HG02943 (cell line): ENCODE data around the gene SANBR.
"Not testable (repeated sequence)": the region's sequence is repeated elsewhere in the genome, so short reads cannot be mapped to it uniquely, and the experiment has no call there.

Source experiments
- ATAC-seq: cut with Tn5 transposase; IDR thresholded peaks from one replicate; pipeline ENCODE4 v1.9.1; 2021; ENCODE audit warnings: mild to moderate bottlenecking, low read depth, moderate library complexity; ENCODE audit not compliant: unreplicated experiment

The SANBR gene

DNA sequence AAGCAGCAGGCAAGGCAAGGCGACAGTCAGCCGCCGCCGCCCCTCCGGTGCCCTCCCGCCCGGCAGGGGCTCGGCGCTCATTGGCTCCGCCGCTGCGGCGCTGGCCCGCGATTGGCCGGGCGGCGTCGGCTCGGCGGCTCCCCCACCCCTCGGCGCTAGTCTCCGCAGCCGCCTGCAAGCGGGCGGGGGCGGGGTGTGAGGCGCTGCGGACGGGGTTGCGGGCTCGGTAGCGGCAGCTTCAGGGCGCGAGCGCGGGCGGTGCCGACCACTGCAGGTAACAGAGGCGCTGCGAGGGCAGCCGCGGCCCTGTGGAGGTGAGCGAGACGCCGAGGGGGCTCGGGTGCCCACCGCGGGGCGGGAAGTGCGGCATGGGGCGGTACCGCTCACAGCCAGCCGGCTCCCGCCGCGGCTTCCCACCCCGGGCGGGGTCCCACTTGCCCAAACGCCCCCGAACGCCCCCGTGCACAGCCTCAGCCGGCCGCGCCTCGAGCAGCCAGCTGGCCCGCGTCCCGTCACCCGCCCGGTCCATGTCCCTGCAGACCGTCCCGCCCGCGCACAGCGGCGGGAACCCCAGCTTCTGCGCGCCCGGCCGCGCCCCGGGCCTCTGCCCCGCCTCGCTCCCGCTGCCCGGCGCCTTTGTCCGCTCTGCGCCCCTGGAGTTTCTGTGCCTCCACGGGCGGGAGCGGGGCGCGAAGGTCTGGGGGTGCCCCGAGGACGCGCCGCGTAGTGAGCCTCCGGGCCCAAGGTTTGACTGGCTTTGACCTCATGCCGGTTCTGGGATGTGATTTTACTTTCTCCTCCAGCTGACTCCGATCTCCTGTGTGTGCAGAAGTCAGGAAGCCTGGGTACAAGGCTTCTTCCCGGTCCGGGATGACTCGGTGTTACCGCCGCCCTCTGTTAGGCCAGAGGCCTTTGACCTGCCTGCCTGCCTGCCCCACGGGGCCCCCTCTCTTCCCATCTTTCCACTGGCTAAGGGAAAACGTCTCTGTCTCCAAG lies at the start of gene SANBR:
TSS of gene SANBR (plus strand) at position 158 of the 996 bp plus-strand sequence. CDS start 4,480 bp downstream, outside the sequence.
- ATAC-seq: peak; percentile 92

DNA sequence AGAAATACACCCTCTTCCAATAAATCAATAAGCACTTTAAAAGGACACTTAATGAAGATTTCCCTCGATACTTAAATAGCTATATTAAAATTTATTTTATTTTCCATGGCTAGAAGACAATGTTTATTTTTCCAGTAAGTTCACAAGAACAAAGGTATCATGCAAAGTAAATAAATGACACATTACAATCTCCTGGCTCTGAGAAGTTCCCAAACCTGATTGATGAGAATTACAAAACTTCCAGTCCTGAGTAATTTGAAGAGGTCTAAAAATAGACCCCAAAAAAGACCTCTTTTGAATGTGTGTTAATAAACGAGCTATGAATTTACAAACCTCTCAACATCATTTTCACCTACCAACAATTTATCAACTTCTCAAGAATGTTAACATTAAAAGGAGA lies 49.7 kb upstream of the SANBR start:
- ATAC-seq: no peak

DNA sequence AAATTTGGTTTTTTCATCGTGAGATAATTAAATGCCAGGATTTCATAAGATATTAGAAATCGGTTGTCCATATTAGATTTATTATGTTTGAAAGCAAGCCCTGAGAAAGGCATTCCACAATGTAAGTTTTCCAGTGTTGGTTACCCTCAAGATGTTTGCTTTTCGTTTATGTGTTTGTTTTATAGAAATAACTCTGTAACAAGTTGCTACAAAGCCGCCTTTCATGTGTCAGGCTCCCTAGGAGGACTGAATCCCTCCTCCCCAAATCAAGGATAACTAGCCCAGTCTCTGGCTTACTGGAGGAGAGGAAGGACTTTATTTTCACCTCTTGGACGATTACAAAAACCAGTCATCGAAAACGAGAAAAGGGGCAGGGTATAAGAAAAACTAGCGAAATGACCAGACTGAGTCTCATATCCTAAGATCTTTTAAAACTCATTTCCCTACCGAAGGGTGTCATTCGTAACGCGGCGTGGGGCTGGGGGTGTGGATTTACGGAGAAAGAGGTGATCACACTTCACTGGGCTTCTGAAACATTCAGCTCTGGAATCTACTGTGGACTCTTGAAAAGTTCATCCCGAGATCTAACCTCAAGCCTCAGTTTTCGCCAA lies 49.2 kb upstream of the SANBR start:
- ATAC-seq: peak; percentile 12

DNA sequence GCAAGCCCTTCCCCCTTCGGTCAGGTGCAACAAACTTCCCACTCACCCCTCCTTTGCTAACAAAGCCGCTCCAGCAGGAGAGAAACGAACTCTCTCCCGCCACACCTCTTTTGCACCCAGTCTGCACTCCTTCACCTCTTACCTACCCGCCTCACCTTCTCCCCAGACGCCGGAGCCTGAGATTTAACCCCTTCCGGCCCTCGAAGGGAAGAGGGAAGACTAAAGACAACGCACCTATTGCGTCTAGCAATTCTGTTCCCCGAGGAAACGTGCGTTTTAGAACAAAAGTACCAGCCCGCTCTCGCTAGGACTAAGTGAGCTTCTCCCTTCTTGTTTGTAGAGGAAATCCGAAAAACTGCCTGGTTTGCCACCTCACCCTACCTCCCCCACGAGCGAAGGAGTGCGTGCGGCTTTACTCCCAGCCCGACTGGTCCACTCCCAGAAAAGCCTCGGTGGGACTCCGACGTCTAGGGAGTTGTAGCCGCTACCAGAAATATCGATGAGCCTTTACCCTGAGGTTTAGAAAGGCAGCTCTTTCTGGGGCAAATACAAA lies 48.6 kb upstream of the SANBR start:
- peak; percentile 62 for ATAC-seq

DNA sequence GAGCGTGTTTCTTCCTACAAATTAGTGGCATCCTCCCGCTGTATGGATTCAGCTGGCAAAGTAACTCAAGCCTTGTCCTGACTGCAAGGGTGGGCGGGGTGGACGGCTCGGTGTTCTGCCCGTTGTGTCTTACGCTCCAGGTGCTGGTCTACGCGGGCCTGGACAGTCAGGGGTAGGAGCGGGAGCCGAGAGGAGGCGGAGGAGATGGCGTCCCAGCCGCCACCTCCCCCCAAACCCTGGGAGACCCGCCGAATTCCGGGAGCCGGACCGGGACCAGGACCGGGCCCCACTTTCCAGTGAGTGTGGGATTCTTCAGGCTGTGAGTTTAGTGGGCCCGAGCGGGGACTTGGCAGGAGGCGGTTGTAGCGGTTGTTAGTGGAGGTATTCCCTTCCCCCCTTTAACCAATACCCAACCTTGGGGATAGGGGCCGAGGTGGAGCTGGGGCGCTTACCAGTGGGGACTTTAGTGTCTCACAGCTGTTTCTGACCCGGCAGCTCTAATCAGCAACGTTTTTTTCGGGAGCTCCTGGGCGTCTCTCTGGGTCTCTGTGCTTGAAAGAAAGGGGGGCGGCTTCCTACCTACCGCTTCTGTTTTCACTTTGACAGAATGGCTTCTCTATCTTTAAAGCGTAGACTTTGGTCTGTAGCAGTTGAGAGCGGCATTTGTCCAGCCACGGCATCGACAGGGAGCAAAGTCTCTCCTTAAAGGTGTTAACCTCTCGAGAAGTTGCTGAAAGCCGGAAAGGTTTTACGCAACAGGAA lies 47.9 kb upstream of the SANBR start, which contains the start of the genes PEX13 and PUS10:
TSS of gene PEX13 (plus strand) at position 165 of the 762 bp plus-strand sequence. CDS start at position 205, 40 bp downstream.
TSS of gene PUS10 (minus strand) at position 700 of the 762 bp plus-strand sequence. CDS start 6,365 bp downstream, outside the sequence.
- peak; percentile 83 for ATAC-seq

DNA sequence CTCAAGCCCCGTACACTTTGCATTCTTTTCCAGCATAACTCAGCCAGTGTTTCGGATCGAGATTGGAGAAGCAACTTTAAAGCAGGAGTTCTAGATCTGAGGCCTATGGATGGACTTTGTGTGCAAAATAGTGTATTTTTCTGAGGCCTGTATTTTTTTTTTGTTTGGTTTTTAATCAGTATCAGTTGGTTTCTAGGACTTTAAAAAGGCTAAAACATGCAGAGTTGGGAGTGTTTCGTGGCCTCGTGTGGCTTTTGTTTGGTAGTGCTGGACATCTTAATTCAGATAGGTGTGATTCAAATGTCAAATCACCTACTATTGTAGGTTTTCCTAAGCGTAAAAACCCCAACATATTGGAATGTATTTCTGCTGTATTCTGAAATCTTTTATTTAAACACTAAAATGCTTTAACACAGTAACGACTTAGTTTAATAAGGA lies 47.3 kb upstream of the SANBR start:
- no peak for ATAC-seq

DNA sequence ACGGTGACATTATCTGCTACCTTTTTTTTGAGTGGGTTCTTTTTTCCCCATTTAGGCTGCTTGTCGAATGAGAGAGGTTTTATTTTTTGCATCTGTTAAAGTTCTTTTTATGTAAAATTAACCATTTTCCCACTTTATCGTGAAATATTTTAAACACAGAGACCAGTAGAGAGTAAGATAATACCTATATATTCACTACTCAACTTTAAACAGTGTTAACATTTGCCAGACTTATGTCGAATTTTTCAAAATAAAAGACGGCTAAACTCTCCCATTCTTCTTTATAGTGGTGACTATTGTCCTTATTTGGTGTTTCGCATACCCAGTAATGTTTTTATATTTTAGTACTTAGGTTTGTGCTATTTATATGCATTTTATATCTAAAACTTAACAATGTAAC lies 46.9 kb upstream of the SANBR start:
- no peak for ATAC-seq

DNA sequence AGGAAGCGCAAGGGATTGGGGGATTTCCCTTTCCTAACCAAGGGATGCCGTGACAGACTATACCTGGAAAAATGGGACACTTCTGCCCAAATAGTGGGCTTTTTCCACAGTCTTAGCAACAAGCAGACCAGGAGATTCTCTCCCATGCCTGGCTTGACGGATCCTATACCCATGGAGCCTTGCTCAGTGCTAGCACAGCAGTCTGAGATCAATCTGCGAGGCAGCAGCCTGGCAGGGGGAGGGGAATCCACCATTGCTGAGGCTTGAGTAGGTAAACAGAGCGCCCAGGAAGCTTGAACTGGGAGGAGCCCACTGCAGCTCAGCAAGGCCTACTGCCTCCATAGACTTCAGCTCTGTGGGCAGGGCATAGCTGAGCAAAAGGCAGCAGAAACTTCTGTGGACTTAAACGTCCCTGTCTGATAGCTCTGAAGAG lies 44.4 kb upstream of the SANBR start:
- ATAC-seq: no peak

DNA sequence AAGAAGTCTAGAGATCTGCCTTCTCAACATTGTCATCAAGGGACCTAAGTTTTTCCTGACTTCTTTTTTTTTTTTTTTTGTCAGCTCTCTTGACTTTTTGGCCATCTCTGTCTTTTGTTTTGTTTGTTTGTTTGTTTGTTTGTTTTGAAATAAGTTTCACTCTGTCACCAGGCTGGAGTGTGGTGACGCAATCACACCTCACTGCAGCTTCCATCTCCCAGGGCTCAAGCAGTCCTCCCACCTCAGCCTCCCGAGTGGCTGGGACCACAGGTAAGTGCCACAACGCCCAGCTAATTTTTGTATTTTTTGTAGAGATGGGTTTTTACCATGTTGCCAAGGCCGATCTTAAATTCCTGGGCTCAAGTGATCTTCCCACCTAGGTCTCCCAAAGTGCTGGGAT lies 42.0 kb upstream of the SANBR start:
- no peak for ATAC-seq

DNA sequence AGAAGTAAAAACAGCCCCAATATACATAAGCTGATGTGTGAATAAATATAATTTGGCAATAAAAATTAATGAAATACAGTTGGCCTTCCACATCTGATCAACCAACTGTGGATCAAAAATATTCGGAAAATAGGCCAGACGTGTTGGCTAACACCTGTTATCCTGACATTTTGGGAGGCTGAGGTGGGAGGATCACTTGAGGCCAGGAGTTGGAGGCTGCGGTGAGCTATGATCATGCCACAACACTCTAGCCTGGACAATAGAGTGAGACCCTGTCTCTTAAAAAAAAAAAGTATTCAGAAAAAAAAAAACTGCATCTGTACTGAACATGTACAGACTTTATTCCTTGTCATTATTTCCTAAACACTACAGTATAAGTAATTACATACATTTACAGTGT lies 36.1 kb upstream of the SANBR start:
- ATAC-seq: no peak

DNA sequence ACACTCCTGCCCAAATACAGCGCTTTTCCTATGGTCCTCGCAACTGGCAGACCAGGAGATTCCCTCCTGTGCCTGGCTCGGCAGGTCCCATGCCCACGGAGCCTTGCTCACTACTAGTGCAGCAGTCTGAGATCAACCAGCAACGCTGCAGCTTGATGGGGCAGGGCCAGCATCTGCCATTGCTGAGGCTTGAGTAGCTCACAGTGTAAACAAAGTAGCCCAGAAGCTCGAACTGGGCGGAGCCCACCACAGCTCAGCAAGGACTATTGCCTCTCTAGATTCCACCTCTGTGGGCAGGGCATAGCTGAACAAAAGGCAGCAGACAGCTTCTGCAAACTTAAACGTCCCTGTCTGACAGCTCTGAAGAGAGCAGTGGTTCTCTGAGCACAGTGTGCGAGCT lies 31.1 kb upstream of the SANBR start:
- ATAC-seq: not testable (repeated sequence)

DNA sequence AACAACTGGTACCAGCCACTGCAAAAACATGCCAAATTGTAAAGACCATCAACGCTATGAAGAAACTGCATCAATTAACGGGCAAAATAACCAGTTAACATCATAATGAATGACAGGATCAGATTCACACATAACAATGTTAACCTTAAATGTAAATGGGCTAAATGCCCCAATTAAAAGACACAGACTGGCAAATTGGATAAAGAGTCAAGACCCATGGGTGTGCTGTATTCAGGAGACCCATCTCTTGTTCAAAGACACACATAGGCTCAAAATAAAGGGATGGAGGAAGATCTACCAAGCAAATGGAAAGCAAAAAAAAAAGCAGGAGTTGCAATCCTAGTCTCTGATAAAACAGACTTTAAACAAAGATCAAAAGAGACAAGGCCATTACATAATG lies 29.0 kb upstream of the SANBR start:
- ATAC-seq: not testable (repeated sequence)

DNA sequence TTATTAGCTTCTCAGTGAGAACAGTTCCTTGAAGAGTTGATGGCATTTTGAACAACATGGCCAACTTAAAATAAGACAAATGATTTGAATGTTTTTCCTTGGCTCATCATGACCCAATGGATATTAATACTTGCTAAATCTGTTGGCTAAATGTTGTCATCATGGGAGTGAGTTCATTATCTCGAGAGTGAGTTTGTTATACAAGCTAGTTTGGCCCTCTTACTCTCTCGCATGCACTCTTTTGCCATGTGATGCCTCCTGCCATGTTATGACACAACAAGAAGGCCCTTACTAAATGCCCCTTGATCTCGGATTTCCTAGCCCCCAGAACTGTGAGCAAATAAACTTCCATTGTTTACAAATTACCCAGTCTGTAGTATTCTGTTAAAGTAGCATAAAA lies 22.9 kb upstream of the SANBR start:
- no peak for ATAC-seq

DNA sequence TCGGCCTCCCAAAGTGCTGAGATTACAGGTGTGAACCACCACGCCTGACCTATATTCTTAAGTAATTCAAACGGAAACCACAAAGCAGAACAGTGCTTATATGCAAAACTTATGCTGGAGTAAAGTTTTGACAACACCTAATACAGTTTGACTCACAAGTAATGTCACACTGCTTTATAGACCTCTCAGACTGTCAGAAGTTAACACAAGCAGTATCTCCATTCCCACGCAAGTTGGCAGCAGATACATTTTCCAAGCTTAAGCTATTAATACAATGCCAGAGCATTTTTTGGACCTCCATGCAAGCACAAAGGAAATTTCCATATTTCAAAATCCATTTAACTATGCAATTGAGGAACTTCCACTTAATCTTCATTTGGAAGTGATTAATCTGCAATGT lies 21.0 kb upstream of the SANBR start:
- no peak for ATAC-seq

DNA sequence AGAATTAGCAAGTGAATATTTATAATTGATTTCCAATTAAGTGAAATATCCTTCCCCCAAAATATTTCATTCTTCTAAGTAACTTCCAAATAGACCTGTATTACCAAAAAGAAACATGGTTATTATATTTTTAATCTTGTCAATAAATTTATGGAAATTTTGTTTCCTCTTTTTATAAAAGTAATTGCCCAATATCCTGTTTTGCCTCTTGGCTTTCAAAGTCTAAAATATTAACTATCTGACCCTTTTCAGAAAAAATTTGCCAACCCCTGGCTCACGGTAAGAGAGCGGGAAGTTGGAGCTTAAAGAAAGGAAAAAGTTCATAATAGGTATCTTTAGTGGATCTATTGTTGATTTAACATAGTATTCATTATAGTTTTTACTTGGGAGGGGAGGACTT lies 20.4 kb upstream of the SANBR start:
- no peak for ATAC-seq

DNA sequence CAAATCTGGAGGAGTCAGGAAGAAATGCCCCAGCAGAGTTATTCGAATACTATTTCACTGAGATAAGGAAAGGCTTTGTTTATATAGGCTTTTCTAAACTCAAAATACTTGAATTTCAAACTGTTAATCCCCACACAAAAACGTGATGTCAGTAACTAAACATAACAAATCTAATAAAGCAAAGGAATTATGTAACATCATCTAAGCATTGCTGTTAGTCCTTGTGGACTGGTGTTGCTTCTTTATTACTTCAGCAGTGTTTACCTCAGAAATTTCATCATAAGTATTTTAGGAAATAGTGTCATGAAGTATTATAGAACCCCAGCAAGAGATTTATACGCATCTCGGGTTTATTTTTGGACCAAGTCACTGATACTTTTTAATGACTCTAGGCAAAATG lies 19.7 kb upstream of the SANBR start:
- ATAC-seq: no peak

DNA sequence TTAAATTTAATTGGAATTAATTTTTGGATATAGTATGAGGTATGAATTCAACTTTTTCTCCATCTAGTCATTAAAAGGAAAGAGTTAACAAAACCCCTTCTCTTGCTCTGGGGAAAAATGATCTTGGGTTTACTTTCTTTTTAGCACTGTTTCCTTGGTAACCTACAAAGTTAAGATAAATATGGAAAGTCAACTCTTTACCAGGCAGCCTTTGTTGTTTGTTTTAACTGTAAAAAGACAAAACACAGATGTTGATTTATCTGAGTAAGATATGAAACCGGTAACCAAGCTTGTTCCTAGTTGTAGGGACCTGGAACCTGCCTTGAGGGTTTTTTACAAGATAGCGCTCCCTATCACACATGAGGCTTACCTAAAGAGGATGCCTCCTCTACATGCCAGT lies 10.1 kb upstream of the SANBR start:
- ATAC-seq: no peak

DNA sequence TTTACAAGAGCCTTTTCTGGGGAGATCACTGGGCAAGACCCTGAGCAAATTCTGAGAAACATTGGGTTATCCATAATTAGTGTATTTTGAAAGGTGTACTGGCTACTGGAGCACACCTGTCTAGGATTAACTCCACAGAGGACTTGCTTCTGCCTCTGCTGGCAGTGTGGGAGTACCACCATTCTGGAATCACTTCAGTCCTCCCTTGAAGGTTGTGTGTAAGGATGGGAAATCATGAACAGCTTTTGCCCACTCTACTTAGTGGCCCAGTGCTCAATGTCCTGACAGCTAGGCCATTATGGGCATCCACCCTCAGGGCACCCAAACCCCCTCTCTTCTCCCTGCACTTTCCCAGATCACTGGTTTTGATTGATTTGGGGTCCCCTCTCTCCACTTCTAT lies 8.1 kb upstream of the SANBR start:
- no peak for ATAC-seq

DNA sequence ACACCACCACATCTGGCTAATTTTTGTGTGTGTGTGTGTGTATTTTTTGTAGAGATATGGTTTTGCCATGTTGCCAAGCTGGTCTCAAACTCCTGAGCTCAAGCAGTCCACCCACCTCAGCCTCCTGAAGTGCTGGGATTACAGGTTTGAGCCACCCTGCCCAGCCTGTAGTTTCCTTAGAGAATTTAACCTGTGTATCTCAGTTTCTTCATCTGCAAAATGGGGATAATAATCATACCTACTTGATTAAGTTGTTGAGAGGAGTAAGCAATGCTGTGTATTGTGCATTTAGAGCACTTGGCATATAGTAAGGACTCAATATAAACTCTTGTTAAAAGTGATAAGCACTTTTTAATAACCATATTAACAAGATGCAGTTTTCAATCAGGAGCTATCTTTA lies 6.3 kb upstream of the SANBR start:
- no peak for ATAC-seq

DNA sequence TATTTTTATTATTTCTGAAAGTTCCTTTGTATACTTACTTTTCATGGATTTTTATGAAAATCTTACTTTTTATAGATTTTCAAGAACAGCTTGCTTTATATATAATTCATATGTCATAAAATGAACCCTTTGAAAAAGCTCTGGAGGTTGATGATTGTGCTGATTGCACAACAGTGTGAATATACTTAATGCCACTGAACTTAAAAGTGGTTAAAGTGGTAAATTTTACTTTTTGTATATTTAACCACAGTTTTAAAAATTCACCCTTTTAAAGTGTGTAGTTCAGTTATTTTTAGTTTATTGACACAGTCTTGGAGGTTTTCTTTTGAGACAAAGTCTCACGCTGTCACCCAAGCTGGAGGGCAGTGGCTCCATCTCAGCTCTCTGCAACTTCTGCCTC lies 8.4 kb downstream of the SANBR start:
- no peak for ATAC-seq
